Activated naive CD4-positive, alpha-beta T cell treated with anti-CD3 and anti-CD28 coated beads, Interleukin-2, amount 10 ng/mL, durations not matched to agents 7 days and 5 days (primary cell): ENCODE measurements around the gene MLH1.
"Not testable (repeated sequence)": the region's sequence is repeated elsewhere in the genome, so short reads cannot be mapped to it uniquely, and the experiment has no call there.

Experiments
- CTCF ChIA-PET: fragments of 350-600 bp; sonication (Branson Sonifier 250); formaldehyde crosslinking; loops from one replicate; lab custom pipeline; 2021; ENCODE audit warnings: antibody characterized with exemption; lab: Charles Lee
- DNase-seq: peaks from one replicate; pipeline ENCODE4 v3.0.0-alpha.2; 2020
- H3K27ac Mint-ChIP-seq: one replicate; pipeline ENCODE4 v1.8.0; 2021; ENCODE audit warnings: mild to moderate bottlenecking, moderate library complexity, mixed read lengths
- H3K27me3 Mint-ChIP-seq: one replicate; pipeline ENCODE4 v1.8.0; 2021; ENCODE audit warnings: mild to moderate bottlenecking, mixed read lengths
- H3K36me3 Mint-ChIP-seq: one replicate; pipeline ENCODE4 v1.8.0; 2021; ENCODE audit warnings: mixed read lengths
- H3K4me1 Mint-ChIP-seq: one replicate; pipeline ENCODE4 v1.8.0; 2021; ENCODE audit warnings: mixed read lengths
- H3K4me3 Mint-ChIP-seq: one replicate; pipeline ENCODE4 v1.8.0; 2021; ENCODE audit warnings: mild to moderate bottlenecking, moderate library complexity, mixed read lengths
- H3K9me3 Mint-ChIP-seq: one replicate; pipeline ENCODE4 v1.8.0; 2021; ENCODE audit warnings: mixed read lengths

MLH1 gene

DNA sequence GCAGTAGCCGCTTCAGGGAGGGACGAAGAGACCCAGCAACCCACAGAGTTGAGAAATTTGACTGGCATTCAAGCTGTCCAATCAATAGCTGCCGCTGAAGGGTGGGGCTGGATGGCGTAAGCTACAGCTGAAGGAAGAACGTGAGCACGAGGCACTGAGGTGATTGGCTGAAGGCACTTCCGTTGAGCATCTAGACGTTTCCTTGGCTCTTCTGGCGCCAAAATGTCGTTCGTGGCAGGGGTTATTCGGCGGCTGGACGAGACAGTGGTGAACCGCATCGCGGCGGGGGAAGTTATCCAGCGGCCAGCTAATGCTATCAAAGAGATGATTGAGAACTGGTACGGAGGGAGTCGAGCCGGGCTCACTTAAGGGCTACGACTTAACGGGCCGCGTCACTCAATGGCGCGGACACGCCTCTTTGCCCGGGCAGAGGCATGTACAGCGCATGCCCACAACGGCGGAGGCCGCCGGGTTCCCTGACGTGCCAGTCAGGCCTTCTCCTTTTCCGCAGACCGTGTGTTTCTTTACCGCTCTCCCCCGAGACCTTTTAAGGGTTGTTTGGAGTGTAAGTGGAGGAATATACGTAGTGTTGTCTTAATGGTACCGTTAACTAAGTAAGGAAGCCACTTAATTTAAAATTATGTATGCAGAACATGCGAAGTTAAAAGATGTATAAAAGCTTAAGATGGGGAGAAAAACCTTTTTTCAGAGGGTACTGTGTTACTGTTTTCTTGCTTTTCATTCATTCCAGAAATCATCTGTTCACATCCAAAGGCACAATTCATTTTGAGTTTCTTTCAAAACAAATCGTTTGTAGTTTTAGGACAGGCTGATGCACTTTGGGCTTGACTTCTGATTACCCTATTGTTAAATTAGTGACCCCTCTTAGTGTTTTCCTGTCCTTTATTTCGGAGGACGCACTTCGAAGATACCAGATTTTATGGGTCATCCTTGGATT lies at the start of gene MLH1:
TSS of gene MLH1 (plus strand) at position 193 of the 958 bp plus-strand sequence. CDS start at position 223, 30 bp downstream.
- Mint-ChIP-seq H3K4me1 (peaks cover 49% of the 10 kb centered on the region), H3K9me3 (no peaks in the 10 kb centered on the region), H3K27me3 (no peaks in the 10 kb centered on the region), H3K27ac (no peak within 1 kb of the TSS), H3K36me3 (peaks cover 51% of the 10 kb centered on the region), H3K4me3 (no peak within 1 kb of the TSS)
- CTCF ChIA-PET: interaction anchor here (0.6 to 0.9 kb wide), 3 partner anchors 19 to 35 kb away, joined by 3 to 4 read pairs (median 4); no protein-coding TSS in a partner anchor
- DNase-seq: peak; percentile 100

DNA sequence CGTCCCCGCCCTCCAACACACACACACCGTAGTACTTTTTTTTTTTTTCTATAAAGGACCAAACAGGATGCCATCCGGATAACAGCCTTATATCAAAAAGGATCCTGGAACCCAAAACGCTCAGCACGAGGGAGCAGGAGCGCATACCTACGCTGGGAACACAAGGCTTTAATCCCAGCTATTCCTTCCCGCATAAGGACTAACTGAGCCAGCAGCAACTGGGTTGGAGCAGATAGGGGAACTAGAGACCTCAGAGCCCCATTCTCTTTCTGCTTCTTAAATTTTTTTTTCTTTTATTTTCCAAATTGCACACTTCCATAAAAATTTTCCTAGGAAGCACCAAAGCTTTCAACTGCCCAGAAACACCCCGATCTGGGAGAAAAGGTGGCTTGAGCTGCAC lies 49.7 kb upstream of the MLH1 start:
- CTCF ChIA-PET: interaction anchor here (0.9 to 1.7 kb wide), 5 partner anchors 11 to 38 kb away, joined by 3 to 5 read pairs (median 5); no protein-coding TSS in a partner anchor
- no peak for DNase-seq
- Mint-ChIP-seq H3K9me3 (peaks cover 17% of the 10 kb centered on the region), H3K4me3 (peak overlapping the region; percentile 77), H3K27me3 (peaks cover 17% of the 10 kb centered on the region), H3K4me1 (peaks cover 18% of the 10 kb centered on the region), H3K27ac (no peak overlapping the region), H3K36me3 (peaks cover 13% of the 10 kb centered on the region)

GRCh38 chr3:36944012-36944640 lies 49.2 kb upstream of the MLH1 start:
- Mint-ChIP-seq H3K9me3 (peaks cover 18% of the 10 kb centered on the region), H3K4me3 (peak overlapping the region; percentile 77), H3K36me3 (peaks cover 14% of the 10 kb centered on the region), H3K4me1 (peaks cover 18% of the 10 kb centered on the region), H3K27me3 (peaks cover 20% of the 10 kb centered on the region), H3K27ac (peak overlapping the region; percentile 60)
- CTCF ChIA-PET: interaction anchor here (0.9 to 1.7 kb wide), 5 partner anchors 11 to 39 kb away, joined by 3 to 5 read pairs (median 5); no protein-coding TSS in a partner anchor
- peak; percentile 53 for DNase-seq

- peaks cover 14% of the 10 kb centered on the region for H3K36me3 Mint-ChIP-seq
- H3K4me1 Mint-ChIP-seq: peaks cover 18% of the 10 kb centered on the region
- peak; percentile 88 for DNase-seq
- peaks cover 21% of the 10 kb centered on the region for H3K9me3 Mint-ChIP-seq
- H3K4me3 Mint-ChIP-seq: peak within 1 kb of the TSS; percentile 77
- H3K27ac Mint-ChIP-seq: peak within 1 kb of the TSS; percentile 68
- H3K27me3 Mint-ChIP-seq: peaks cover 20% of the 10 kb centered on the region
- CTCF ChIA-PET: interaction anchor here (1.4 to 2.0 kb wide), 4 partner anchors 10 to 39 kb away, joined by 3 to 10 read pairs (median 5); no protein-coding TSS in a partner anchor
Measured at GRCh38 chr3:36944641-36945270, 48.6 kb upstream of the MLH1 start, which contains the start of gene TRANK1. TRANK1 (minus strand) TSS chr3:36945054; CDS start chr3:36944809, 245 bp downstream.

- Mint-ChIP-seq H3K4me3 (peak overlapping the region; percentile 77), H3K27me3 (peaks cover 20% of the 10 kb centered on the region), H3K4me1 (peaks cover 18% of the 10 kb centered on the region), H3K27ac (peak overlapping the region; percentile 68), H3K9me3 (peaks cover 21% of the 10 kb centered on the region), H3K36me3 (peaks cover 14% of the 10 kb centered on the region)
- DNase-seq: no peak
- CTCF ChIA-PET: interaction anchor here (0.8 to 2.0 kb wide), 2 partner anchors 13 to 76 kb away, joined by 3 to 10 read pairs; no protein-coding TSS in a partner anchor
Measured at GRCh38 chr3:36945333-36945980, 47.9 kb upstream of the MLH1 start.

GRCh38 chr3:36947814-36948213 lies 45.5 kb upstream of the MLH1 start:
- H3K4me3 Mint-ChIP-seq, DNase-seq, H3K27ac Mint-ChIP-seq: not testable (repeated sequence)
- H3K27me3 Mint-ChIP-seq: peaks cover 26% of the 10 kb centered on the region
- H3K36me3 Mint-ChIP-seq: peaks cover 13% of the 10 kb centered on the region
- peaks cover 18% of the 10 kb centered on the region for H3K4me1 Mint-ChIP-seq
- CTCF ChIA-PET: interaction anchor here (0.6 kb wide), 1 partner anchor 38 kb away, joined by 5 read pairs; no protein-coding TSS in a partner anchor
- H3K9me3 Mint-ChIP-seq: peaks cover 21% of the 10 kb centered on the region

- H3K4me1 Mint-ChIP-seq: peaks cover 11% of the 10 kb centered on the region
- no peak overlapping the region for H3K4me3 Mint-ChIP-seq
- H3K27me3 Mint-ChIP-seq: peaks cover 11% of the 10 kb centered on the region
- no peaks in the 10 kb centered on the region for H3K36me3 Mint-ChIP-seq
- no peaks in the 10 kb centered on the region for H3K9me3 Mint-ChIP-seq
- no peak overlapping the region for H3K27ac Mint-ChIP-seq
- no peak for DNase-seq
- CTCF ChIA-PET: interaction anchor here (1.0 to 1.6 kb wide), 3 partner anchors 9 to 19 kb away, joined by 3 to 5 read pairs (median 3); no protein-coding TSS in a partner anchor
Measured at GRCh38 chr3:36954452-36955134, 38.7 kb upstream of the MLH1 start.

GRCh38 chr3:36956155-36956554 lies 37.2 kb upstream of the MLH1 start:
- Mint-ChIP-seq H3K4me3 (no peak overlapping the region), H3K4me1 (peaks cover 11% of the 10 kb centered on the region), H3K27me3 (peaks cover 11% of the 10 kb centered on the region), H3K27ac (no peak overlapping the region), H3K9me3 (no peaks in the 10 kb centered on the region), H3K36me3 (no peaks in the 10 kb centered on the region)
- CTCF ChIA-PET: interaction anchor here (1.6 to 5.4 kb wide), 2 partner anchors 20 to 52 kb away, joined by 3 to 78 read pairs; no protein-coding TSS in a partner anchor
- no peak for DNase-seq

GRCh38 chr3:36957063-36957462 lies 36.3 kb upstream of the MLH1 start:
- peaks cover 11% of the 10 kb centered on the region for H3K4me1 Mint-ChIP-seq
- H3K36me3 Mint-ChIP-seq: no peaks in the 10 kb centered on the region
- H3K4me3 Mint-ChIP-seq: no peak overlapping the region
- CTCF ChIA-PET: interaction anchor here (0.9 to 5.4 kb wide), 6 partner anchors 11 to 227 kb away, joined by 3 to 78 read pairs (median 13); partner anchors contain the start of gene TRANK1
- DNase-seq: no peak
- H3K27me3 Mint-ChIP-seq: peaks cover 11% of the 10 kb centered on the region
- no peak overlapping the region for H3K27ac Mint-ChIP-seq
- H3K9me3 Mint-ChIP-seq: no peaks in the 10 kb centered on the region

GRCh38 chr3:36957862-36958686 lies 35.2 kb upstream of the MLH1 start:
- Mint-ChIP-seq H3K27me3 (peaks cover 4% of the 10 kb centered on the region), H3K4me1 (peaks cover 11% of the 10 kb centered on the region), H3K4me3 (no peak overlapping the region), H3K9me3 (no peaks in the 10 kb centered on the region), H3K36me3 (no peaks in the 10 kb centered on the region), H3K27ac (no peak overlapping the region)
- no peak for DNase-seq
- CTCF ChIA-PET: interaction anchor here (0.5 to 5.4 kb wide), 39 partner anchors 9 to 975 kb away, joined by 3 to 78 read pairs (median 5); partner anchors contain the start of genes MLH1 and TRANK1

DNA sequence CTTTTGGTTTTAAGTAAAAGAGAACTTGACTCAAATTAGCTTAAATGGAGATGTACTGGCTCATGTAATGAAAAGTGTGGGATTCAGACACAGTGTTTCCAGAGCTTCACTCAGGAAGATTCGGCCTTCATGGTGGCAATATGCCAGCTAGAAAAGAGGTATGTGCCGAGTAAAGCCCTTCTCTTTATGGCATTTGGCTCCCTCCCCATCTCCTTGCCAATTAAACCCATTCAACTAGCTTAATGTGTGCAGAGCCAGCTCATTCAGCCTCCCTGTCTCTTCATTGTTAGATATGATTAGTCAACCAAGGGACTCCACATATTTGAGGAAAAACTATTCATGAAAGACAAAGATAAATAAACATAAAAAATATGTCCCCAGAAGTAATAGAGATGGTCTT lies 33.5 kb upstream of the MLH1 start:
- DNase-seq: no peak
- Mint-ChIP-seq H3K36me3 (no peaks in the 10 kb centered on the region), H3K4me1 (peaks cover 11% of the 10 kb centered on the region), H3K27ac (no peak overlapping the region), H3K9me3 (no peaks in the 10 kb centered on the region), H3K4me3 (no peak overlapping the region), H3K27me3 (peaks cover 4% of the 10 kb centered on the region)
- CTCF ChIA-PET: interaction anchor here (0.6 to 5.4 kb wide), 18 partner anchors 10 to 226 kb away, joined by 3 to 78 read pairs (median 6); no protein-coding TSS in a partner anchor

DNA sequence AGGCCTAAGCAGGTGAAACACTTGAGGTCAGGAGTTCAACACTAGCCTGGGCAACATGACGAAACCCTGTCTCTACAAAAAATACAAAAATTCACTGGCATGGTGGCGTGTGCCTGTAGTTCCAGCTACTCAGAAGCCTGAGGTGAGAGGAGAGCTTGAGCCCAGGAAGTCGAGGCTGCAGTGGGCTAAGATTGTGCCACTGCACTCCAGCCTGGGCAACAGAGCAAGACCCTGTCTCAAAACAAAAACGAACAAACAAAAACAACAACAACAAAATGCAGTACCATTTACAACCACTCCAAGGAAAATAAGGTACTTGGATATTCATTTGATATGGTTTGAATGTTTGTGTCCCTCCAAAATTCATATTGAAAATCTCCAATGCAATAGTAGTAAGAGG lies 32.8 kb upstream of the MLH1 start:
- CTCF ChIA-PET: interaction anchor here (0.9 to 5.4 kb wide), 6 partner anchors 17 to 227 kb away, joined by 3 to 78 read pairs (median 22); no protein-coding TSS in a partner anchor
- Mint-ChIP-seq H3K4me1 (peaks cover 11% of the 10 kb centered on the region), H3K27me3 (peaks cover 3% of the 10 kb centered on the region), H3K9me3 (no peaks in the 10 kb centered on the region), H3K36me3 (no peaks in the 10 kb centered on the region), H3K4me3 (no peak overlapping the region), H3K27ac (no peak overlapping the region)
- no peak for DNase-seq
